Retinal pigment epithelial cell (primary cell): ENCODE measurements around the gene LRP8.

ENCODE experiments used
- DNase-seq: peaks from one replicate; pipeline ENCODE4 v3.0.0-alpha.2; 2010; ENCODE audit warnings: low read depth
- H3K4me3 ChIP-seq: 2 replicates; pipeline ENCODE4 v1.5.1; 2011; ENCODE audit warnings: mild to moderate bottlenecking, low read length, control low read depth, moderate library complexity
- TF ChIP-seq, protein P1 (sequence below): conservative IDR thresholded peaks from 2 replicates; pipeline ENCODE4 v1.5.1; 2011; ENCODE audit warnings: low read depth, low read length, control low read depth, inconsistent platforms

LRP8 gene

GRCh38 chr1:53303726-53304515 is 23.9 kb downstream of the LRP8 start:
- no peak for DNase-seq
- no peak overlapping the region for H3K4me3 ChIP-seq
- TF ChIP-seq, protein P1, sequence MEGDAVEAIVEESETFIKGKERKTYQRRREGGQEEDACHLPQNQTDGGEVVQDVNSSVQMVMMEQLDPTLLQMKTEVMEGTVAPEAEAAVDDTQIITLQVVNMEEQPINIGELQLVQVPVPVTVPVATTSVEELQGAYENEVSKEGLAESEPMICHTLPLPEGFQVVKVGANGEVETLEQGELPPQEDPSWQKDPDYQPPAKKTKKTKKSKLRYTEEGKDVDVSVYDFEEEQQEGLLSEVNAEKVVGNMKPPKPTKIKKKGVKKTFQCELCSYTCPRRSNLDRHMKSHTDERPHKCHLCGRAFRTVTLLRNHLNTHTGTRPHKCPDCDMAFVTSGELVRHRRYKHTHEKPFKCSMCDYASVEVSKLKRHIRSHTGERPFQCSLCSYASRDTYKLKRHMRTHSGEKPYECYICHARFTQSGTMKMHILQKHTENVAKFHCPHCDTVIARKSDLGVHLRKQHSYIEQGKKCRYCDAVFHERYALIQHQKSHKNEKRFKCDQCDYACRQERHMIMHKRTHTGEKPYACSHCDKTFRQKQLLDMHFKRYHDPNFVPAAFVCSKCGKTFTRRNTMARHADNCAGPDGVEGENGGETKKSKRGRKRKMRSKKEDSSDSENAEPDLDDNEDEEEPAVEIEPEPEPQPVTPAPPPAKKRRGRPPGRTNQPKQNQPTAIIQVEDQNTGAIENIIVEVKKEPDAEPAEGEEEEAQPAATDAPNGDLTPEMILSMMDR = no peak

DNA sequence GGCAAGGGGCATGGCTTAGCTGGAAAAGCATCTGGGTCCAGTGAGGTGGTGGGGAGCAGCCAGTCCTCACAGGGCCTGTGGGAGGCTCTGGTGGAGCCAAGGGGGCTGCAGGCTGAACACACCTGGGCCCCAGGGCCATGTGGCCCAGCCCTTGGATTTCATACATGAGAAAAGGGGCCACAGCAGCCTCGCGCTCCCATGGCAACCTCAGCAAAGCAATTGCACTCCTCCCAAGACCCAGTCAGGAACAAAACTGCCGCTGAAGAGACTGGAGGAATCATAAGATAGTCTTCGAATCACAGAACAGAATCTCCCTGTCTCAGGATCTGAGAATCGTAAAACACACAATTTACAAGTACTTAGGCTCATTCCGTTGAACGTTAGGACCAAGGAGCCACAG is 24.6 kb downstream of the LRP8 start:
- TF ChIP-seq, protein P1 = no peak
- no peak overlapping the region for H3K4me3 ChIP-seq
- no peak for DNase-seq

GRCh38 chr1:53299233-53299632 is 28.6 kb downstream of the LRP8 start:
- DNase-seq = no peak
- H3K4me3 ChIP-seq = no peak overlapping the region
- TF ChIP-seq, protein P1 = no peak

- H3K4me3 ChIP-seq = no peak overlapping the region
- TF ChIP-seq, protein P1 = no peak
- DNase-seq = no peak
Observed at GRCh38 chr1:53298045-53298637, 29.7 kb downstream of the LRP8 start.

- no peak overlapping the region for H3K4me3 ChIP-seq
- DNase-seq = no peak
- TF ChIP-seq, protein P1 = no peak
Observed at GRCh38 chr1:53297195-53297594, 30.7 kb downstream of the LRP8 start.

DNA sequence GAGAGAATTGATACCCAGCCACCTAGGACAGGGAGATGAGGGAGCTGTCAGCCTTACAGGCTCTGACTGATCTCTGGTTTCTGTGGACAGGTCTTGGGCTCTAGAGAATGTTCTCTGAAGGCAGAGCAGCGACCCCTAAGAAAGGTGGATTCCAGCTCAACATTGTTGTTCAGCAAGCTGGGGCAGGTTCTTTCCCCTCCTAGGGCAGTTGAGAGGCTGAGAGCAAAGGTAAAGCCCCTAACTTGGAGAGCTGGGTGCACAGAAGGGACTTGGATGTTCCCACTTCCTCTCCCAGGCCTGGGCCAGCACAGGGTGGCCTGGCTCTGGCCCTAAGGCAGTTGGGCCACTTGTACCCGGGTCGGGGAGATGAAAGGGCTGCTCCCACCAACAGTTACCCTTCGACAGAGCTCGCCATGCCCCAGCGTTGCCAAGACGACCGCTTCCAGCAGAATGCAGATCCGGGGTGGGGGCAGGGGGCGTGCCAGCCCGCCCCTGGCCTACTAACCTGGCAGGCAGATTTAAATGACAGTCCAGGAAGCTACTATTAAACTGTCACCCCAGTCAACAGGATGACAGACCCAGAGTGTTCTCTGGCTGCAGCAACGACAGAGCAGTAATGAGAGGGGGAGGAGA is 31.6 kb downstream of the LRP8 start:
- no peak for DNase-seq
- H3K4me3 ChIP-seq = no peak overlapping the region
- TF ChIP-seq, protein P1 = no peak
